A549 (cell line): ENCODE data around the gene NFX1.

ENCODE experiments used
- CEBPB ChIP-seq, 2 experiments: fragments of >200 bp in 1 of 2; sonication (Bioruptor Twin) in 1 of 2; formaldehyde crosslinking in 1 of 2; IDR thresholded peaks; 2 replicates each; pipeline ENCODE4 v1.6.1; 2012 to 2016
- CTCF ChIP-seq: fragments of >200 bp; sonication (Bioruptor Twin); formaldehyde crosslinking; IDR thresholded peaks from 3 replicates; pipeline ENCODE4 v1.5.1; 2016
- HDAC2 ChIP-seq: fragments of 200-600 bp; sonication (generic); IDR thresholded peaks from 2 replicates; pipeline ENCODE4 v1.6.1; 2016
- HOXB5 ChIP-seq: fragments of 250-450 bp; sonication (Bioruptor Pico); IDR thresholded peaks from 2 replicates; pipeline ENCODE4 v1.5.0; 2020; ENCODE audit warnings: mild to moderate bottlenecking, moderate library complexity
- JUN ChIP-seq, 2 experiments: fragments of >200 bp; sonication (Bioruptor Twin); formaldehyde crosslinking; IDR thresholded peaks; 2 replicates in 1 of 2; 3 replicates in 1 of 2; pipeline ENCODE4 v1.6.1; 2016 to 2017
- MAFK ChIP-seq: fragments of 450-650 bp; IDR thresholded peaks from 2 replicates; pipeline ENCODE4 v1.6.1; 2014; ENCODE audit not compliant: partially characterized antibody
- MAX ChIP-seq: IDR thresholded peaks from 2 replicates; pipeline ENCODE4 v1.6.1; 2012
- POLR2A ChIP-seq: IDR thresholded peaks from 2 replicates; pipeline ENCODE4 v1.6.1; 2012; ENCODE audit warnings: mild to moderate bottlenecking, low read length

- TF ChIP-seq POLR2A (no peak), HDAC2 (no peak), MAFK (no peak), MAX (no peak), CTCF (no peak), CEBPB (IDR thresholded peaks at IDR 0.05) (no peak), HOXB5 (no peak), JUN (IDR thresholded peaks at IDR 0.05) (no peak)
Observed at GRCh38 chr9:33407061-33407460, 116.7 kb downstream of the NFX1 start.
